H9 (cell line): ENCODE results near the gene CHRND. TPM values are rescaled to one million over a fixed set of nuclear protein-coding genes. Genes with fewer than 3 reads are reported as not detected.

Experiments
- DNase-seq: peaks from one replicate; pipeline ENCODE4 v3.0.0-alpha.2; 2017
- H2AFZ ChIP-seq: one replicate; pipeline ENCODE4 v1.6.1; 2013; ENCODE audit warnings: mild to moderate bottlenecking, low read length, control low read depth, moderate library complexity
- H2AK5ac ChIP-seq: 2 replicates; pipeline ENCODE4 v1.6.1; 2013; ENCODE audit warnings: low read length, control low read depth, mixed read lengths; ENCODE audit not compliant: insufficient read length
- H2BK120ac ChIP-seq: one replicate; pipeline ENCODE4 v1.6.1; 2013; ENCODE audit warnings: low read depth, mild to moderate bottlenecking, low read length, control low read depth, inconsistent platforms; ENCODE audit not compliant: poor library complexity, severe bottlenecking
- H2BK12ac ChIP-seq: 2 replicates; pipeline ENCODE4 v1.6.1; 2013; ENCODE audit warnings: low read length, control low read depth, mixed read lengths, low read depth; ENCODE audit not compliant: insufficient read length
- H2BK15ac ChIP-seq: 2 replicates; pipeline ENCODE4 v1.6.1; 2013; ENCODE audit warnings: low read depth, low read length, control low read depth
- H2BK20ac ChIP-seq: one replicate; pipeline ENCODE4 v1.6.1; 2013; ENCODE audit warnings: low read depth, mild to moderate bottlenecking, low read length, control low read depth, inconsistent platforms; ENCODE audit not compliant: poor library complexity, severe bottlenecking
- H2BK5ac ChIP-seq: 2 replicates; pipeline ENCODE4 v1.6.1; 2013; ENCODE audit warnings: low read length, control low read depth, mixed read lengths; ENCODE audit not compliant: insufficient read length
- H3K14ac ChIP-seq: 2 replicates; pipeline ENCODE4 v1.6.1; 2013; ENCODE audit warnings: low read length, control low read depth; ENCODE audit not compliant: insufficient read depth
- H3K18ac ChIP-seq: 2 replicates; pipeline ENCODE4 v1.6.1; 2013; ENCODE audit warnings: low read depth, mild to moderate bottlenecking, mixed read lengths, low read length, control low read depth; ENCODE audit not compliant: insufficient read length
- H3K23ac ChIP-seq: 2 replicates; pipeline ENCODE4 v1.6.1; 2013; ENCODE audit warnings: low read length, control low read depth, mixed read lengths, low read depth; ENCODE audit not compliant: insufficient read length
- H3K23me2 ChIP-seq: 2 replicates; pipeline ENCODE4 v1.6.1; 2013; ENCODE audit warnings: low read depth, mild to moderate bottlenecking, mixed read lengths, low read length, control low read depth; ENCODE audit not compliant: insufficient read length, poor library complexity, severe bottlenecking
- H3K27ac ChIP-seq: 2 replicates; pipeline ENCODE4 v1.5.1; 2013; ENCODE audit warnings: low read length, control low read depth, mixed read lengths, low read depth; ENCODE audit not compliant: insufficient read length
- H3K27me3 ChIP-seq: 2 replicates; pipeline ENCODE4 v1.6.1; 2013; ENCODE audit warnings: low read length, control low read depth, inconsistent platforms; ENCODE audit not compliant: insufficient read depth
- H3K4ac ChIP-seq: 2 replicates; pipeline ENCODE4 v1.6.1; 2013; ENCODE audit warnings: low read depth, mild to moderate bottlenecking, control low read depth, inconsistent platforms, low read length, moderate library complexity
- H3K4me1 ChIP-seq: 2 replicates; pipeline ENCODE4 v1.6.1; 2013; ENCODE audit warnings: low read length, control low read depth, inconsistent platforms; ENCODE audit not compliant: insufficient read depth
- H3K4me2 ChIP-seq: 2 replicates; pipeline ENCODE4 v1.6.1; 2013; ENCODE audit warnings: low read length, control low read depth, mixed read lengths; ENCODE audit not compliant: insufficient read length, insufficient read depth
- H3K56ac ChIP-seq: 2 replicates; pipeline ENCODE4 v1.6.1; 2013; ENCODE audit warnings: low read depth, mild to moderate bottlenecking, mixed read lengths, low read length, control low read depth; ENCODE audit not compliant: insufficient read length
- H3K79me1 ChIP-seq: 2 replicates; pipeline ENCODE4 v1.6.1; 2013; ENCODE audit warnings: low read depth, mild to moderate bottlenecking, moderate library complexity, low read length, control low read depth, inconsistent platforms; ENCODE audit not compliant: insufficient read depth, poor library complexity, severe bottlenecking
- H3K79me2 ChIP-seq: 2 replicates; pipeline ENCODE4 v1.6.1; 2013; ENCODE audit warnings: low read length, control low read depth, inconsistent platforms; ENCODE audit not compliant: insufficient read depth
- H3K9ac ChIP-seq: 2 replicates; pipeline ENCODE4 v1.6.1; 2013; ENCODE audit warnings: low read length, control low read depth, mixed read lengths; ENCODE audit not compliant: insufficient read length; ENCODE audit errors: extremely low read depth
- H3K9me3 ChIP-seq: one replicate; pipeline ENCODE4 v1.6.1; 2013; ENCODE audit warnings: low read depth, low read length, inconsistent platforms; ENCODE audit not compliant: control insufficient read depth
- H3T11ph ChIP-seq: one replicate; pipeline ENCODE4 v1.6.1; 2013; ENCODE audit warnings: mild to moderate bottlenecking, low read length, control low read depth, inconsistent platforms
- H4K20me1 ChIP-seq: one replicate; pipeline ENCODE4 v1.6.1; 2013; ENCODE audit not compliant: control insufficient read depth, insufficient read length, insufficient read depth
- H4K5ac ChIP-seq: 2 replicates; pipeline ENCODE4 v1.6.1; 2013; ENCODE audit warnings: low read depth, mild to moderate bottlenecking, mixed read lengths, low read length, control low read depth; ENCODE audit not compliant: insufficient read length
- H4K8ac ChIP-seq: replicated peaks from 2 replicates; pipeline ENCODE4 v1.6.1; 2013; ENCODE audit warnings: low read length, control low read depth, mixed read lengths, low read depth; ENCODE audit not compliant: insufficient read length
- H4K91ac ChIP-seq: 2 replicates; pipeline ENCODE4 v1.6.1; 2013; ENCODE audit warnings: low read depth, mild to moderate bottlenecking, moderate library complexity, mixed read lengths, low read length, control low read depth; ENCODE audit not compliant: insufficient read length
- H3K27ac Mint-ChIP-seq, 3 experiments: 2 replicates in 2 of 3; 3 replicates in 1 of 3; pipeline ENCODE4 v1.8.0; 2020 to 2021; ENCODE audit warnings: mixed read lengths in 3 of 3, mild to moderate bottlenecking in 1 of 3, moderate library complexity in 1 of 3
- H3K27me3 Mint-ChIP-seq: 2 replicates; pipeline ENCODE4 v1.8.0; 2021; ENCODE audit warnings: low read depth, mild to moderate bottlenecking, moderate library complexity, mixed read lengths
- H3K36me3 Mint-ChIP-seq, 3 experiments: 2 replicates in 2 of 3; 3 replicates in 1 of 3; pipeline ENCODE4 v1.8.0; 2020 to 2021; ENCODE audit warnings: low read depth in 3 of 3, mixed read lengths in 3 of 3; ENCODE audit not compliant: insufficient read depth in 1 of 3
- H3K4me1 Mint-ChIP-seq, 2 experiments: 2 replicates each; pipeline ENCODE4 v1.8.0; 2020; ENCODE audit warnings: mixed read lengths in 2 of 2
- H3K4me3 Mint-ChIP-seq, 2 experiments: 2 replicates in 1 of 2; 3 replicates in 1 of 2; pipeline ENCODE4 v1.8.0; 2020 to 2021; ENCODE audit warnings: mild to moderate bottlenecking in 2 of 2, mixed read lengths in 2 of 2, moderate library complexity in 1 of 2
- H3K9me3 Mint-ChIP-seq, 2 experiments: 2 replicates in 1 of 2; 3 replicates in 1 of 2; pipeline ENCODE4 v1.8.0; 2020; ENCODE audit warnings: mild to moderate bottlenecking in 2 of 2, mixed read lengths in 2 of 2, moderate library complexity in 1 of 2
- CTCF ChIP-seq: fragments of 200-600 bp; sonication (generic); conservative IDR thresholded peaks from 3 replicates; pipeline ENCODE4 v1.8.0; 2021; ENCODE audit warnings: antibody characterized with exemption, mild to moderate bottlenecking
- WGBS: extraction: QIAGEN DNeasy Blood & Tissue Kit; methylation state at CpG from one replicate; pipeline ENCODE4 v1.1.7; 2013; ENCODE audit warnings: missing lambda C conversion rate, low lambda C conversion rate, mixed read lengths; ENCODE audit not compliant: insufficient read length; ENCODE audit errors: extremely low coverage; 5-methylcytosine and 5-hydroxymethylcytosine counted together
- total RNA-seq: library from RNA; stranded (reverse); gene quantifications from 2 replicates; pipeline ENCODE4 v1.2.1, GENCODE V29; 2021

CHRND gene
- total RNA-seq, 1 experiment from 2014 or later, result not detected

GRCh38 chr2:232477751-232478510 lies 48.0 kb upstream of the CHRND start:
- no peaks in the 10 kb centered on the region for H4K20me1 ChIP-seq
- no peak overlapping the region for H3T11ph ChIP-seq
- no peaks in the 10 kb centered on the region for H3K79me1 ChIP-seq
- H2BK15ac ChIP-seq, result no peak overlapping the region
- no peak overlapping the region for H4K91ac ChIP-seq
- no peak overlapping the region for H2BK5ac ChIP-seq
- no peak overlapping the region for H4K8ac ChIP-seq
- H3K79me2 ChIP-seq, result no peaks in the 10 kb centered on the region
- H2AK5ac ChIP-seq, result no peak overlapping the region
- H3K9me3 Mint-ChIP-seq, result no peaks in the 10 kb centered on the region; a peak in 1 of 5 replicates
- H2BK20ac ChIP-seq, result no peak overlapping the region
- no peak overlapping the region for H3K9ac ChIP-seq
- no peaks in the 10 kb centered on the region for H3K23me2 ChIP-seq
- no peak overlapping the region for H2BK12ac ChIP-seq
- TF ChIP-seq CTCF, result no peak
- no peaks in the 10 kb centered on the region for H3K9me3 ChIP-seq
- H3K56ac ChIP-seq, result no peak overlapping the region
- H3K14ac ChIP-seq, result no peak overlapping the region
- no peak overlapping the region for H4K5ac ChIP-seq
- H3K27ac Mint-ChIP-seq, result no peak overlapping the region
- no peak overlapping the region for H3K23ac ChIP-seq
- no CpG with 5 or more reads among the region's 13 CpGs for WGBS
- DNase-seq, result peak; percentile 31
- H3K18ac ChIP-seq, result peak overlapping the region; percentile 18
- no peak overlapping the region for H3K4me2 ChIP-seq
- no peak overlapping the region for H2AFZ ChIP-seq
- H3K36me3 Mint-ChIP-seq, result no peaks in the 10 kb centered on the region
- H3K27me3 ChIP-seq, result no peaks in the 10 kb centered on the region
- H2BK120ac ChIP-seq, result no peak overlapping the region
- H3K4me1 Mint-ChIP-seq, result peaks cover 4 to 5% of the 10 kb centered on the region in 2 experiments; a peak in 2 of 4 replicates
- H3K4ac ChIP-seq, result no peak overlapping the region
- no peak overlapping the region for H3K4me3 Mint-ChIP-seq
- H3K4me1 ChIP-seq, result no peaks in the 10 kb centered on the region
- peaks cover 48% of the 10 kb centered on the region for H3K27me3 Mint-ChIP-seq
- H3K27ac ChIP-seq, result no peak overlapping the region
